ENCODE data around the gene RBBP5. TPM values are rescaled to one million over a fixed set of nuclear protein-coding genes. Genes with fewer than 3 reads are reported as not detected.

Gene RBBP5
- total RNA-seq, 1 experiment from 2014 or later = 20.5 TPM

DNA sequence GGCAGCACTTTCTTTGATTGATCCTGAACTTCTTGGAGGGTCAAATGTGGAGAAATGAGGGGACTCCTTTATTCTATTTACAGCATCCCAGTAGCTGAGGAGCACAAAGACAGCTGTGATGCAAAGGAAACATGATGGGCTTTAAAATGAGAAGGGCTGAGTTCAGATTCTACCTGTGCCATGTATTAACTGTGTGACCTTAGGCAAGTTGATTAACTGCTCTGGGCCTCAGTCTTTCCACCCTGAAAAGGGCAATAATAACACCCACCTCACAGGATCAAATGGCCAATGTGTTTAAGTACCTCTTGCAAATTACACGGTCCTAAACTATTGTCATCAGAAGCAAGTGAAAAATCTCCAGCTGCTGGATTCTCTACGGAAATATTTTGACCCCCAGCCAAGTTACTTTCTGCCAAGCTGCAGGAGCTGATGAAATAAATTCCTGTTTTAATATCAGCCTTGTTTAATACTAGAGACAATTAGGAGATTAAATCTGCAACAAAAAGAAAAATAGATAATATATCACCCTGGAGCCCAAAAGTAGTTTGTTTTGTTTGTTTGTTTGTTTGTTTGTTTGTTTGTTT lies 53.2 kb downstream of the RBBP5 start:
- no peaks in the 10 kb centered on the region for H3K36me3 ChIP-seq
- no peaks in the 10 kb centered on the region for H3K9me3 ChIP-seq

DNA sequence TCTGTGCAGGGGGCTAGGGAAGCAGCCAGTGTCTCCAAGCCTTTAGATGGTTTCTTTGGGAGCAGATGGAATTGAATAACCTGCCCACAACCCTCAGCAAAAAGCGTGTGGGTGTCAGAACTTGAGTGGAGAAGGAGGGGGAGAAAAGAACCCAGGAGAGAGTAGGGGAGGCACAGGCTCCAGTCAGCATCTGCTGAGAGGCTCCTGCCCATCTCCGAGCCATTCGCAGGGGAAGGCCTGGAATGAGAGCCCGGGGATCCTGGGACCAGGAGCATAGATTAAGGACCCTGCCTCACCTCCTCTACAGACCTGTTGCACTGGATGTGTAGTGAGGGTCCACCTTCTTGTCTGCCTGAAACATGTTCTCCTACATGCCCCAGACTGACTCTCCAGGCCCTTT lies 53.8 kb downstream of the RBBP5 start:
- Histone ChIP-seq H3K36me3 (no peaks in the 10 kb centered on the region), H3K27me3 (no peaks in the 10 kb centered on the region), H3K4me3 (no peak overlapping the region), H3K9me3 (no peaks in the 10 kb centered on the region)
- no peak for DNase-seq

More for the DNA sequence above, 53.2 kb downstream of the RBBP5 start:
- DNase-seq = no peak
- Histone ChIP-seq H3K27me3 (no peaks in the 10 kb centered on the region), H3K4me3 (no peak overlapping the region)

DNA sequence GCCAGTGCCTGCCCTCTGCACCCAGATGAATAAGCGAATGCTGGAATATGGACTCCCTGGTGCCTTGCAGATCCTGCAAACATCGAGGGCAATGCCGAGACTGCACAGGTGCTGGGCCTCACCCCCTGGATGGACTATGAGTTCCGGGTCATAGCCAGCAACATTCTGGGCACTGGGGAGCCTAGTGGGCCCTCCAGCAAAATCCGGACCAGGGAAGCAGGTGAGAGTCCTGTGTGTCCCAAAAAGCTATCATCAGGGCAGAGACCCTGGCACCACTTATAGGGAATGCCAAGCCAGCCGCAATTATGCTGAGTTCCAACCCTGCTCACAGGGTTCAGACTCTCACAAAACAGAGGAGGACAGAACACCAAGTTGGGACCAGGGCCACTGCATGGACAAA lies 54.7 kb downstream of the RBBP5 start:
- Histone ChIP-seq H3K27me3 (no peaks in the 10 kb centered on the region), H3K9me3 (no peaks in the 10 kb centered on the region), H3K4me3 (no peak overlapping the region), H3K36me3 (no peaks in the 10 kb centered on the region)
- DNase-seq = no peak

DNA sequence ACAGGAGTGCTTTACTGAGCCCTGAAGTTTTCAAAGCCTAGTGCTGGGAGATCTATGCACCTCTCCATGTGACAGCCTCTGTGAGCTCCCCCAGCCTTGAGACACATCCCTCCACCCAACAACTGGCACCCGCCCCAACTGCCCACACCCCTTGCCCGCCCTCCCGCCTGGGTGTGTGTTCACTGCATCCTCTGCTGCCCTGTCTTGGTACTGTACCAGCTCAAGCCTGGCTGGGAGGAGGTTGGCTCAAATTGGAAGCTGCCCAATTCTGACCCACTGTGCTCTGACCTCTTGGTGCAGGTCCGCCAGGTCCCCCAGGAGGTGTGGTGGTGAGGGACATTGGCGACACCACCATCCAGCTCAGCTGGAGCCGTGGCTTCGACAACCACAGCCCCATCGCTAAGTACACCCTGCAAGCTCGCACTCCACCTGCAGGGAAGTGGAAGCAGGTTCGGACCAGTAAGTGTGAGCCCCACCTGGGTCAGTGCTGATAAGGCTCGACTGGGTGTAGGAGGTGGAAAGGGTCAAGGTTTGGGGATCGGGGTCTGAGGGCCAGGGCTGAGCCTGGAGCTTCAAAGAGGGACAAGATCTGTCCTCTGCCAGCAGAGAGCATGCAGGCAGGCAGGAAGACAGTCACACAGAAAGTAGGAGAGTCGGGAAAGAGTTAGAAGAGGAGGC lies 55.5 kb downstream of the RBBP5 start:
- peak; percentile 45 for DNase-seq
- no peak overlapping the region for H3K4me3 ChIP-seq

DNA sequence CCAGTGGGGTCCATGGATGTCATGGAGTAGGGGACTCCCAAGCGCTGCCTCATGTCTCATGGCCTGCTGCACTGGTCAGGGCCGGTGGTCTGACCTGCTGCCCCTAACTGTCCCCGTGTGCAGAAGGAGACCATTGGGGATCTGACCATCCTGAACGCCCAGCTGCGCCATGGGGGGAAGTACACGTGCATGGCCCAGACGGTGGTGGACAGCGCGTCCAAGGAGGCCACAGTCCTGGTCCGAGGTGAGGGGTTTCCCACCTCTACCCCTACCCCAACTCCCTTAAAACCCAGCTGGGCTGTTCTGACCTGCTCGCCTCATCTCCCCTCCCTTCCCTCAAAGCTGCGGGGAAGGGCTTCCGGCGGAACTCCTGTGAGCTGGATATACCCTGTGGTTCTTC lies 56.1 kb downstream of the RBBP5 start:
- no peaks in the 10 kb centered on the region for H3K27me3 ChIP-seq
- H3K9me3 ChIP-seq = no peaks in the 10 kb centered on the region
- H3K4me3 ChIP-seq = no peak overlapping the region
- no peak for DNase-seq
- no peaks in the 10 kb centered on the region for H3K36me3 ChIP-seq

More for the DNA sequence above, 55.5 kb downstream of the RBBP5 start:
- H3K9me3 ChIP-seq = no peaks in the 10 kb centered on the region
- H3K27me3 ChIP-seq = no peaks in the 10 kb centered on the region
- no peaks in the 10 kb centered on the region for H3K36me3 ChIP-seq

DNA sequence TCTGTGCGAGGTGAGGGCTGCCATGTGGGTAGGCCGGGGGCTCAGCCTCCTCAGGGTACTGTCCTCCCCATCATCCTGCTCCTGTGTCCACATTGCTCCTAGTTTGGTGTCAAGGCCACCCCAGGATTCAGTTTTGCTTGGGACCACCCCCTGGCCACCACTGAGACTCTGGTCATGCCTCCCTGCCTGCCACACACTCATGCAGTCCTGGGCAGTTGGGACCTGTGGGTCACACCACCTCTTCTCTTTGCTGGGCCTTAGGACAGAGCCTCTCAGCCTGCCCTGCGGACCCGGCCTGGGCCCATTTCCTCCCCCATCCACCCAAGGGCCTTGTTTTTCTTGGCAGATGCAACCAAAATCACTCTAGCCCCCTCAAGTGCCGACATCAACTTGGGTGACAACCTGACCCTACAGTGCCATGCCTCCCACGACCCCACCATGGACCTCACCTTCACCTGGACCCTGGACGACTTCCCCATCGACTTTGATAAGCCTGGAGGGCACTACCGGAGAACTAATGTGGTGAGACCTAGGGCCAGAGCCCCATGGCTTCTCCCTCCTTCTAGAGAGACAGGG lies 56.9 kb downstream of the RBBP5 start:
- Histone ChIP-seq H3K27me3 (no peaks in the 10 kb centered on the region), H3K36me3 (no peaks in the 10 kb centered on the region), H3K4me3 (no peak overlapping the region), H3K9me3 (no peaks in the 10 kb centered on the region)
- no peak for DNase-seq

DNA sequence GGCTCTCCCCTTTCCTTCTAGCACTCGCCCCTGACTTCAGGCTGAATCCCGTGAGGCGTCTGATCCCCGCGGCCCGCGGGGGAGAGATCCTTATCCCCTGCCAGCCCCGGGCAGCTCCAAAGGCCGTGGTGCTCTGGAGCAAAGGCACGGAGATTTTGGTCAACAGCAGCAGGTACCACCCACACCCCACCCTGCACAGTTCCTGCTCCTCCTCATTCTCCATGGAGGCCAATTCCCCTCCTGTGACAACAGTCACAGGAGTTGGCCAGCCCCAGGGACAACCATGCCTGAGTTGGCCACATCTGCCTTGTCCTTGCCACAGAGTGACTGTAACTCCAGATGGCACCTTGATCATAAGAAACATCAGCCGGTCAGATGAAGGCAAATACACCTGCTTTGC lies 57.5 kb downstream of the RBBP5 start:
- H3K27me3 ChIP-seq = no peaks in the 10 kb centered on the region
- H3K36me3 ChIP-seq = no peaks in the 10 kb centered on the region
- no peak overlapping the region for H3K4me3 ChIP-seq
- no peak for DNase-seq
- no peaks in the 10 kb centered on the region for H3K9me3 ChIP-seq

DNA sequence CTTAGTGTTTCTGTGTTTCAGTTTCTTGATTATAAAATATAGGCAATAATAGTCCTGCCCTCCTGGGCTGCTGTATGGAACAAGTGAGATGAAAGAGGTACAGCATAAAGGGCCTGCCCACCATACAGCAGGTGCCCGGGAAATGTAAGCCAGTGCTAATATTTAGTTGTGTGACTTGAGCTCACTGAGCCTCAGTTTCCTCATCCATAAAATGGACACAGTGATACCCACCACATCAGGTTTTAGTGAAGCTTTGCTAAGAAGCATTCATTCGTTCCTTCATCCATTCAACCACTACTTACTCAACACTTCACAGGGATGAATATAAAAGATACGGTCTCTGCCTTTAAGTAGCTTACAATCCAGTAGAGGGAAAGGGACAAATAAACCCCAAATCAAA lies 58.9 kb downstream of the RBBP5 start:
- no peak for DNase-seq
- H3K4me3 ChIP-seq = no peak overlapping the region
- no peaks in the 10 kb centered on the region for H3K36me3 ChIP-seq
- no peaks in the 10 kb centered on the region for H3K9me3 ChIP-seq
- H3K27me3 ChIP-seq = no peaks in the 10 kb centered on the region

DNA sequence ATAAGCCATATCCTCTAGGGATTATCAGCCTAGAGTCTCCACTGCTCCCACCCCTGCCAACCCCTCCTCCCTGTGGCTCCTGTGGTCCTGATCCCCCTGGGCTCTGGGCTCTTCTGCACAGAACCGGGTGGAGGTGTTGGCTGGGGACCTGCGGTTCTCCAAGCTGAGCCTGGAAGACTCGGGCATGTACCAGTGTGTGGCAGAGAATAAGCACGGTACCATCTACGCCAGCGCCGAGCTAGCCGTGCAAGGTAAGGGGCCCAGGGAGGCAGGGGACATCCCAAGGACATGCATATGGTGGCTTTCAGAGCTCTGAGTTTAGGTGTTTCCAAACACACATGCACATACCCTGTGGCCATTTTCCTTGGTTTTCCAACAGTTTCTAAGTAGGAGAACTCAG lies 59.5 kb downstream of the RBBP5 start:
- DNase-seq = no peak
- Histone ChIP-seq H3K9me3 (no peaks in the 10 kb centered on the region), H3K27me3 (no peaks in the 10 kb centered on the region), H3K4me3 (no peak overlapping the region), H3K36me3 (no peaks in the 10 kb centered on the region)

DNA sequence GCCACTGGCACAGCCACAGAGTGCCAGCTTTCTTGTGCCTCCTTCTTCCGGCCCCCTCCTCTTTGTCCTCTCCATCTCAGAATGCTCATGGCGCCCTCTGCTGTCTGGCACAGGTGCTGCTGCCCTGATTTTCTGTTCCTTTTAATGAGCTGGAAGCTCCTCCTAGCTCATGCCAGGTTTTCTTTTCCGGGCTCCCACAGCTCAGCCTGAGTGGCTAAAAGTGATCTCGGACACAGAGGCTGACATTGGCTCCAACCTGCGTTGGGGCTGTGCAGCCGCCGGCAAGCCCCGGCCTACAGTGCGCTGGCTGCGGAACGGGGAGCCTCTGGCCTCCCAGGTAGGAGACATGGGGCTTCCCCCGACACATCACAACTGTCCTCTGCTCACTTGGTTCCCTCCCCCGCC lies 60.1 kb downstream of the RBBP5 start:
- Histone ChIP-seq H3K9me3 (no peaks in the 10 kb centered on the region), H3K27me3 (no peaks in the 10 kb centered on the region), H3K4me3 (no peak overlapping the region), H3K36me3 (no peaks in the 10 kb centered on the region)
- peak; percentile 71 for DNase-seq

DNA sequence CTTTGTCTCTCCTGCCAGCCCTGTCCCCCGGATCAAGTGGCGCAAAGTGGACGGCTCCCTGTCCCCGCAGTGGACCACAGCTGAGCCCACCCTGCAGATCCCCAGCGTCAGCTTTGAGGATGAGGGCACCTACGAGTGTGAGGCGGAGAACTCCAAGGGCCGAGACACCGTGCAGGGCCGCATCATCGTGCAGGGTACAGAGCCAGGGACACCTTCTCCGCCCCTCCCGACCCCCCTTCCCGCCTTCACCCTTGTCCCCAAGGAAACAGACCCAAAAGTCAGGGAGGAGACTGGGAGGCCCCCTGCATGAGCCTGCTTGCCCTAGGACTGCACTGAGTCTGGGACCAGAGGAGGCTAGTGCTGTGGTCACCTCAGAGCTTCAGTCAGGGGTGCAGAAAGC lies 60.6 kb downstream of the RBBP5 start:
- DNase-seq = no peak
- H3K27me3 ChIP-seq = no peaks in the 10 kb centered on the region
- H3K9me3 ChIP-seq = no peaks in the 10 kb centered on the region
- H3K36me3 ChIP-seq = no peaks in the 10 kb centered on the region
- no peak overlapping the region for H3K4me3 ChIP-seq

DNA sequence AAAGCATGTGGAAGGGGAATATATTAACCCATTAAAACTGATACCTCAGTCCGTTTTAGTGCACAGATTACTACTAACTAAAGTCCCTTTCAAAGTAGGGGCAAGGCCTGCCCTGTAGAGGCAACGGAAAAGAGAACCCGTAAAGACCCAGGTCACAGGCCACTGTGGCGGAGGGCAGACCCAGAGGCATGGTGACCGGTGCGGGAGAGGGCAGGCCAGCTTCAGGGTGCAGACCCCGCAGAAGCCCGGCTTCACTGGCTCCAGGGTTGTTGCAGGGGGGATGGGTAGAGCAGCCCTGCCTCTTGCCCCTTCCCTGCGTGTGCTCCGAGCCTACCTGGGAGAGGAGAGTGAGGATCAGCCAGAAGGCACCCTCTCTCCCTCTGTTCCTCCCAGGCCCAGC lies 61.0 kb downstream of the RBBP5 start:
- H3K36me3 ChIP-seq = no peaks in the 10 kb centered on the region
- DNase-seq = no peak
- H3K27me3 ChIP-seq = no peaks in the 10 kb centered on the region
- no peak overlapping the region for H3K4me3 ChIP-seq
- no peaks in the 10 kb centered on the region for H3K9me3 ChIP-seq

DNA sequence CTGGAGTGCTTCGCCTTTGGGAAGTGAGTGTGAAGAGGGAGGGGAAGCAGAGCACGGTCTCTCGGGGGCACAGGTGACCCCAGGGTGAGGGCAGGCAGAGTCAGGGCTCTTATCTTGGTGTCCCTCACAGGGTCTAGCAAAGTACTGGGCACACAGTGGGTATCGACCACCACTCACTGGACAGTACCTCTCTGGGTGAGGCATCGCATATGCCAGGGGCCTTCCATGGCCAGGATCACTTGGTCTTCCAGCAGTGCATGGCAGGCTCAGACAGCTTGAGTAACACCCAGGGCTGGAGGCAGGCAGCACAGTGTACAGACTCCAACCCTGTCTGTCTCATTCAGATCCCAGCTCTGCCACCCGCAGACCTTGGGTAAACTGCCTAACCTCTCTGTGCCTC lies 62.1 kb downstream of the RBBP5 start:
- DNase-seq = no peak
- no peaks in the 10 kb centered on the region for H3K9me3 ChIP-seq
- H3K36me3 ChIP-seq = no peaks in the 10 kb centered on the region
- H3K27me3 ChIP-seq = no peaks in the 10 kb centered on the region; the same call in 1 of the 2 replicates
- H3K4me3 ChIP-seq = no peak overlapping the region

DNA sequence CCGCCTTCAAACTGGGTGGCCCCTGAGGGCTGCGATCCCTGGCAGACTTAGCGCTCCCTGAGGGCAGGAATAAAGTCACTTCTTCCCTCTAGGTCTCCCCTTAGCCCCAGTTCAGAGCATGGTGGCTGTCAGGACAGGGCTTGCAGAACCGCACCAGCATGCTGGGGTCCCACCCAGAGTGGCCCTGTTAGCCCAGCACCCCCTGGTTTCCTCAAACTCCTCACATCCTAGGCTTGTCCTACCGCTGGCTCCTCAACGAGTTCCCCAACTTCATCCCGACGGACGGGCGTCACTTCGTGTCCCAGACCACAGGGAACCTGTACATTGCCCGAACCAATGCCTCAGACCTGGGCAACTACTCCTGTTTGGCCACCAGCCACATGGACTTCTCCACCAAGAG lies 62.9 kb downstream of the RBBP5 start:
- H3K4me3 ChIP-seq = no peak overlapping the region
- no peaks in the 10 kb centered on the region for H3K36me3 ChIP-seq
- H3K27me3 ChIP-seq = no peaks in the 10 kb centered on the region; the same call in 1 of the 2 replicates
- no peaks in the 10 kb centered on the region for H3K9me3 ChIP-seq
- DNase-seq = no peak

DNA sequence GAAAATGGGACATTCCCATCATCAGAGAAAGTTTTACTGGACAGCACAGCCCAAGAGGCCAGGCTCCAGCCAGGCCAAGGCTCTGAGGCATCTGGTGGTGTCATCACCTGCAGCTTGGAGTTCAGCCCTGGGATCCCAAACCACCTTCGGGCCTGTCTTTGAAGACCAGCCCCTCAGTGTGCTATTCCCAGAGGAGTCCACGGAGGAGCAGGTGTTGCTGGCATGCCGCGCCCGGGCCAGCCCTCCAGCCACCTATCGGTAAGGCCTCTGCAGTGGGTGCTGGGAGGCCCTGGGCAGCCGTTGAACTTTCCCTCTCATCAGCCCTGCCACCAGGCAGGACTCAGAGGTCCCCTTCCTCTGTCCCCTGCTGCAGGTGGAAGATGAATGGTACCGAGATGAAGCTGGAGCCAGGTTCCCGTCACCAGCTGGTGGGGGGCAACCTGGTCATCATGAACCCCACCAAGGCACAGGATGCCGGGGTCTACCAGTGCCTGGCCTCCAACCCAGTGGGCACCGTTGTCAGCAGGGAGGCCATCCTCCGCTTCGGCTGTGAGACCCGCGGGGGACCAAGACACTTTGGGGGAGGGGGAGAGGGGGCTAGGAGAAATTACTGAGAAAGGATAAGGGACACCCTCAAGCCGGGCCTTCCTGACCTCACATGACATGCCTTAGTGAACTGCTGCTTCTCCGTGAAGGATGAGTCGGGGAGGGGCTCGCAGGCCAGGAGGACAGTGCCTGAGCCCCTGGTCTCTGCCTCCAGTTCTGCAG lies 63.8 kb downstream of the RBBP5 start:
- no peaks in the 10 kb centered on the region for H3K36me3 ChIP-seq
- H3K9me3 ChIP-seq = no peaks in the 10 kb centered on the region
- DNase-seq = no peak
- peaks cover 2% of the 10 kb centered on the region; the same call in 1 of the 2 replicates for H3K27me3 ChIP-seq
- H3K4me3 ChIP-seq = no peak overlapping the region

DNA sequence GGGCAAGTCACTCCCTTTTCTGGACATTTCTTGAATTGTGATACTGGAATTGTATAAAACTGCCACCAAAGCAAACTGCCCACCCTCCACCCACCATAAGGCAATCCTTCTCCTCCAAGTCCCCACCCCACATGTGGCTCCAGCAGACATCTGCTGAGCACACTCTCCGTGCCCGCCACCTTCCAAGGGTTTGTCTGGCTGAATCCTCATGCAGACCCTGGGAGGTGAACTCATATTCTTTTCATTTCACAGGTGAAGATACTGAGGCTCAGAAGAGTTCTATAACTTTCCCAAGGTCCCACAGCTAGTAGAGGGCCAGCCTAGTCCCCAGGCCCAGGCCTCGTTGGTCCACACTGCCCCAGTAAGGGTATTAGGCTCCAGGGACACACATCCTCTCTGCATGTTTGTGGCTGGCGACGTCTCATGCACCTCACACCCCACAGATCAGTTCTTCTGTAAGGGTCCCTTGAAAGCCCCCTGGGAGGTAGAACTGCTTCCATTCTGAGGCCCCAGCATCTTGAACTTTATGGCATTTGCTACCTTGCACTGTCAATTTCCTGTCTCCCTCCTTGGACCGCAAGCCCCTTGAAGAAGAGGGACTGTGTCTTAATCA lies 64.7 kb downstream of the RBBP5 start:
- Histone ChIP-seq H3K27me3 (peaks cover 2% of the 10 kb centered on the region; the same call in 1 of the 2 replicates), H3K36me3 (no peaks in the 10 kb centered on the region), H3K4me3 (no peak overlapping the region), H3K9me3 (no peaks in the 10 kb centered on the region)
- DNase-seq = no peak

DNA sequence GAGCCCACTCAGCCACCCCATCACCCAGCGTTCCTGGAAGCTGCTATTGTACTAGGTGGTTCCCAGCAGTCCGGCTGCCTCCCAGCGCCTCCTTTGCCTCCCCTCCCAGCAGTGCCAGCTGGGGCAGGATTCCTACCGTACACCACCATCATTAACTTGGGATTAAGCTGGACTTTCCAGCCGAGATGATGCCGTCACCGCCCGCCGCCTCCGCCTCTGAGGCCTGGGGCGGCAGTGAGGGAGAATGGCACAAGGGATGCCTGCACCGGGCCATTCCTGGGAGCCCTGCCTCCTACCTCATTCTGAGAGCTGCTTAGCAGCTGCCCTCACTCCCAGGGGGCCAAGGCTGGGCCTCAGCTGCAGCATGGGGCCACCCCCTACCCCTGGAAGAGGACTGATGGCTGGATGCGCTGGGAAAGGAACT lies 65.6 kb downstream of the RBBP5 start:
- no peak overlapping the region for H3K4me3 ChIP-seq
- DNase-seq = no peak
- H3K27me3 ChIP-seq = peaks cover 2% of the 10 kb centered on the region; the same call in 1 of the 2 replicates
- no peaks in the 10 kb centered on the region for H3K36me3 ChIP-seq
- no peaks in the 10 kb centered on the region for H3K9me3 ChIP-seq

All from MG63 (cell line).